NCI-H2227 treated with DMSO at 0.1 percent for 48 hours (cell line): Measurements from ENCODE around the gene ZFC3H1.
"Not testable (repeated sequence)": the region's sequence is repeated elsewhere in the genome, so short reads cannot be mapped to it uniquely, and the experiment has no call there.

Experiments used
- DNase-seq: peaks from one replicate; lab custom pipeline; 2025; lab: John Stamatoyannopoulos, UW

Gene ZFC3H1

DNA sequence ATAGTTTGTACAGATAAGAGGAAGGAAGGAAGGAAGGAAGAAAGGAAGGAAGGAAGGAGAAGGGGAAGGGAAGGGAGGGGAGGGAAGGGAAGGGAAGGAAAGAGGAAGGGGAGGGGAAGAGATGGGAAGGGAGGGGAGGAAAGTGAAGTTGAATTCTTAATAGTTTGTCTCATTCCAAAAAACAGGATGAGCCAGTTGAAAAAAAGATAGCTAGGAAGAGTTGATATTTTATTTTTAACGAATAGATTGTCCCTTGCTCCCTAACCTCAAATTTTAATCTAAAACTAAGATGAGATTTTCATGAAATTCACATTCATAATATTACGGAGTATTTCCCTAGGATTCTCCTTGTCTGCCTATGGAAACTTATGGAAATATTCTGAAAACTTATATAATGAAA lies 80.7 kb downstream of the ZFC3H1 start:
- no peak for DNase-seq

DNA sequence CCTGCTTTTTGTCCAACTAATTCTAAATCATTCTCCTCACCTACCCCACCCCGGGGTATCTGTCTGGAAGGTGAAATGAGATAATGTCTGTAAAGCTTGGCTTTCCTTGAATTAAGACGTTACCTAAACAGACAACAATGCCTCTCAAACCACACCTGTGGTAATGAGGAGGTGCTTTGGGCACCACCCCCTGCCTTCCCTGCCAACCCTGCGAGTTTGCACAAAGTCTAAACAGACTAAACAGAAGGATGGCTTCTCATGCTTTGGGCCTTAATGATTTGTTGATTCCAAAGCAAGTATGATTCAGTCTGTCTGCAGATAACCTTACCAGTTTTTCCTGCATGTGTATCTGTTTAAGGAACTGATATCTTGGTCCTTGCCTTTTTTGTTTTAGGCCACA lies 82.4 kb downstream of the ZFC3H1 start:
- no peak for DNase-seq

DNA sequence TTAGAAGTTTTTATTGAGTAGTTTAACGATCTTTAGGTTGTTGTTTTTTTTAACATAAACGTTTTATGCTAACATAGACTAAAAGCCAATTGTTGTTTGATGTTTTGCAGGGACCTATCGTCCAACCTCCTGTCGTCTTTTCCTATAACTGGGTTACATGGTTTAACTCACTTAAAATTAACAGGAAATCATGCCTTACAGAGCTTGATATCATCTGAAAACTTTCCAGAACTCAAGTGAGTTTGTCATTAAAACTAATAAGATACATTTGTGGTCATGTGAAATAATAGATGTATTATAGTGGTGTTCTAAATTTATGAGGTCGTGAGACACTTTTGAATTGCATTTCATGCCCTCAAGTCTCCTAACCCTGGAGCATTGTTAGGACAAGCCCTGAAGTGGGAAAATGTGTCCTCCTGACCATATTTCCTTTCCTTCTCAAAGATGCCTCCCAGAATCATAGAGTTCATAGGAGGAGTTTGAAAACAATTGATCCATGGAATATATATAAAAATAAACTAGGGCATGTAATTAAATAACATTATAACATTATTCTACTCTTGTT lies 84.9 kb downstream of the ZFC3H1 start:
- DNase-seq = no peak

DNA sequence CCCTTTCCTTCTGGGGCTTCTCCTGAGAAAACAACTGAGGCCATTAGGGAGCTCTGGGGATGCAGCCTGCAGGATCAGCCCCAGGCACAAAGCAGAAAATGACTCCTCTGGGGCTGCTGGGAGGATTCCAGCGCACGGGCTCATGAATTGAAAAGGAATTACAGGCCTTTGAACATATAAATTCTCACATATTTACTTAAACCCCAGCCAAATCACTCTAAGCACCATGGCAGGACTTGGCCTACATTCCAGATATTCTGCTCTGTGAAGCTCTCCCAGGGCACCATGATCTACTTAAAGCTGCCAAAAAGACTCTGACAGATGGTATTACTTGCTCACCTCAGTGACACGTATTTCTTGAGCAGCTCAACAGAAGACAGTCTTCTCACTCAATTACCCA lies 87.2 kb downstream of the ZFC3H1 start:
- no peak for DNase-seq

DNA sequence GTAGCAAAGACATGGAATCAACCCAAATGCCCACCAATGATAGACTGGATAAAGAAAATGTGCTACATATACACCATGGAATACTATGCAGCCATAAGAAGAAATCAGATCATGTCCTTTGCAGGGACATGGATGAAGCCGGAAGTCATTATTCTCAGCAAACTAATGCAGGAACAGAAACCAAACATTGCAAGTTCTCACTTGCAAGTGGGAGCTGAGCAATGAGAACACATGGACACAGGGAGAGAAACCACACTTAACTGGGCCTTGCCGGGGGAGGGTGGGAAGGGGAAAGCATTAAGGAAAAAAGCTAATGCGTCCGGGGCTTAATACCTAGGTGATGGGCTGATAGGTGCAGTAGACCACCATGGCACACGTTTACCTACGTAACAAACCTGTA lies 93.8 kb downstream of the ZFC3H1 start:
- DNase-seq = not testable (repeated sequence)

DNA sequence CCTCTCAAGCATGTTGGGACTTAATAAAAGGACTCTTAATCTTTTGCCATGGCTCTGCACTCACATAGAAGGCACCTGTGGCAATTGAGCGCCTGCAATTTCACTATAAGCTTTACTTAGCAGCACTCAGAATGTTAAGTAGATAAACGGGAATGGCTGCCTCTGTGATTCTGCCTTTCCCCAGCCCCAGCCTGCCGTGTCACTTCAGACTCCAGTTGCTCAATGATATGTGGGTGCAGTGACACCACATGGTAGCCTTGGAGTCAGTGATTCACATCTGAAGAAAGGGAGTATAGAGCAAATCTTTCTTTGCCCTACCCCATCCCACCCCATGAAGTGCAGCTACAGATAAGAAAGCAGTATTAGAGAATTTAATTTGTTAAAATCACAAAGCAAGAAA lies 96.1 kb downstream of the ZFC3H1 start:
- no peak for DNase-seq

DNA sequence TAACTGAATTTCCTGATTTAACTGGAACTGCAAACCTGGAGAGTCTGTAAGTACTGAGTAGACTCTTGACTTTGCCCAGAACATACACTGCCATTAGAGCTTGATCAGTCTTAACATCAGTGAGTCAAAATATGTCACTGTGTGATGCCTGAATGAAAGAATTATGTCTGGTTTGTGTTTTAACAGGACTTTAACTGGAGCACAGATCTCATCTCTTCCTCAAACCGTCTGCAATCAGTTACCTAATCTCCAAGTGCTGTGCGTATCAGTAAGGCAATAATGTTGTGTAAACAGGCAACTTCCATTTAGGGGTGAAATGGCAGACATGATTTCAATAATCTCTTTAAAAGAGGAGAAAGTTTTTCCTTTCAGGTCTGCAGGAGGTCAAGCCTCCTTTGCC lies 97.0 kb downstream of the ZFC3H1 start:
- DNase-seq = no peak

DNA sequence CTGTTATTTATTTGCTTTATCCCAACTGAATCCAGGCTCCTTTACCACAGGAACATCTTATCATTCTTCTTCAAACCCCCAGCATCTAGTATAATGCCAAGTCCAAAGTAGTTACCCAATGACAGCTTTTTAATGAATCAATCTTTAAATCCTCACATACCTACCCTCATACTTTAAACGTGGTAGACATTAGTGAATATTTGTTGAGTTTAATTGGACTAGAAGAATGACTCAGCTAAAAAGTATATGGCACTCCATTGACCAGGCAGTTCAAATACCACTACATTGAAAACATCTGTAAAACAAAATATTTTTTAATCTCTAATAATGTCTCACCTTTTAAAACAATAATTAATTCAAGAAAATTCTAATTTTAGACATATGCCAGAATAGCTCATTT lies 98.1 kb downstream of the ZFC3H1 start:
- no peak for DNase-seq

DNA sequence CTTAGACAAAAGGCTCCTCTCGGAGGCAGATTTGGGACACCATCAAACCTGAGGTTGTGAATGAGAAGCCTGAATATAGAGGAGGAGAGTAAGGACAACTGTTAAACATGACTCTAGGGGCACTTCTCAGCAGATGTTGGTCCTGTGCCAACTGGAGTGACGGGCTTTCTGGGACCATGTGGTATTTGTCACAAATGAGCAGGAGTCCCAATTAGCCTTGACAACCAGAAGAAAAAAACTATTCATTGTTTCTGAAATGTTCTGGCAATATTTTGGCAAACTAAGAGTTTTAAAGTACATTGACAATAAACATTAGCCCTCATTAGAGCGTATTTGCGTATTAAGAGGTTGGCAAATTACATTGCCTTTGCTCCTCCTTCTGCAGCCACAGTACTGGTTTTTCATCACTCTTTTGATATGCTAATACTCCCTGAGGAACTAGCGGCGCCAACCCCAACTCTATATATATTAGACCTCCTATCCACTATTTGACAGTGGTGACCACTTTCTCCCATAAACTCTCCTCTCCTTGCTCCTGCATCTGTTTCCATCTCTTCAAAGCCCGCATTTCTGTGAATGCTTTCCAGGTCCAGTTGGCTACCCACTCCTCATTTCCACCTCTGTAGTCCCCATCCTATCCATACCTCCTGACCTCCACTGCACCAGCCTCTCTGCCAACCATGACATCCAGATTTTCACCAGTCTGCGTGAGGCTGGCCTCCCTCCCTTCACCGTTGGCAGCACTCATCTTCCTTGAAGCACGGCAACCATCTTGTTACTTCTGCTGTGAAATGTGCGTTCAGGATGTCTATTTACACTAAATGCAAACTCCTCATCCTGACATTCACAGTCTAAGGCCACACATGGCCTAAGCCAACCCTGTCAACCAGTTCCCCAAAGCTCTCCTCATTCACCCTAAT lies 100.7 kb downstream of the ZFC3H1 start:
- DNase-seq = no peak
